Muscle layer of duodenum (tissue), 2 donors: Measurements from ENCODE around the gene TLR3.

Experiments used
- H3K27ac ChIP-seq: one replicate; pipeline ENCODE4 v1.7.0; 2013; ENCODE audit warnings: mild to moderate bottlenecking, low read length
- H3K27me3 ChIP-seq: one replicate; pipeline ENCODE4 v1.7.0; 2013; ENCODE audit warnings: low read depth, mild to moderate bottlenecking, control low read depth, low read length
- H3K36me3 ChIP-seq, 2 donors: one replicate each; pipeline ENCODE4 v1.7.0; 2013; ENCODE audit warnings: low read length in 2 of 2, control low read depth in 1 of 2, mild to moderate bottlenecking in 1 of 2; ENCODE audit not compliant: insufficient read depth in 2 of 2, control insufficient read depth in 1 of 2
- H3K4me1 ChIP-seq, 2 donors: one replicate each; pipeline ENCODE4 v1.7.0; 2013; ENCODE audit warnings: low read length in 2 of 2, mild to moderate bottlenecking in 2 of 2, control low read depth in 1 of 2, moderate library complexity in 1 of 2; ENCODE audit not compliant: insufficient read depth in 2 of 2, control insufficient read depth in 1 of 2
- H3K4me3 ChIP-seq, 2 donors: one replicate each; pipeline ENCODE4 v1.7.0; 2013; ENCODE audit warnings: low read length in 2 of 2, low read depth in 1 of 2, mild to moderate bottlenecking in 1 of 2
- H3K9me3 ChIP-seq, 2 donors: one replicate each; pipeline ENCODE4 v1.7.0; 2013; ENCODE audit warnings: low read length in 2 of 2, control low read depth in 1 of 2, mild to moderate bottlenecking in 1 of 2; ENCODE audit not compliant: control insufficient read depth in 1 of 2
- donor health status: healthy.

Gene TLR3

DNA sequence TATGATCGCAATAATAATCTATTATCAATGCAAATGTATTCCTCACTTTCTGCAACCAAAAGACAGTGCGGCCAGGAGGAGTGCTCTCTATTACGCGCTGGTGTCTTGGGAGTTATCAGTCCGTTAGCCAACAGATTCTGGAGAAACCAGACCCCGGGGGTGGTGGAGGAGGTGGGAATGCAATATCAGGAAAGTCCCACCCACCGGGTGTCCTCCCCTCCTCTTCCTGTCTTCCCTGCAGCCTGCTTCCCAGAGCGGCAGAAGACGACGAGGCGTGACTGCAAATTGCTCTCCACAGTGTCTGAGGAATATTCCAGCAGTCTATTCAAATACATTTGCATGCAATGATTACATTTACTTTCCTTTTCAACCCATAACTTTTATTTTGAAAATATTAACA lies 17.9 kb upstream of the TLR3 start:
- no peaks in the 10 kb centered on the region for H3K9me3 ChIP-seq
- H3K4me1 ChIP-seq = no peaks in the 10 kb centered on the region
- H3K4me3 ChIP-seq = no peak overlapping the region
- H3K27me3 ChIP-seq = no peaks in the 10 kb centered on the region
- no peaks in the 10 kb centered on the region for H3K36me3 ChIP-seq
- no peak overlapping the region for H3K27ac ChIP-seq

DNA sequence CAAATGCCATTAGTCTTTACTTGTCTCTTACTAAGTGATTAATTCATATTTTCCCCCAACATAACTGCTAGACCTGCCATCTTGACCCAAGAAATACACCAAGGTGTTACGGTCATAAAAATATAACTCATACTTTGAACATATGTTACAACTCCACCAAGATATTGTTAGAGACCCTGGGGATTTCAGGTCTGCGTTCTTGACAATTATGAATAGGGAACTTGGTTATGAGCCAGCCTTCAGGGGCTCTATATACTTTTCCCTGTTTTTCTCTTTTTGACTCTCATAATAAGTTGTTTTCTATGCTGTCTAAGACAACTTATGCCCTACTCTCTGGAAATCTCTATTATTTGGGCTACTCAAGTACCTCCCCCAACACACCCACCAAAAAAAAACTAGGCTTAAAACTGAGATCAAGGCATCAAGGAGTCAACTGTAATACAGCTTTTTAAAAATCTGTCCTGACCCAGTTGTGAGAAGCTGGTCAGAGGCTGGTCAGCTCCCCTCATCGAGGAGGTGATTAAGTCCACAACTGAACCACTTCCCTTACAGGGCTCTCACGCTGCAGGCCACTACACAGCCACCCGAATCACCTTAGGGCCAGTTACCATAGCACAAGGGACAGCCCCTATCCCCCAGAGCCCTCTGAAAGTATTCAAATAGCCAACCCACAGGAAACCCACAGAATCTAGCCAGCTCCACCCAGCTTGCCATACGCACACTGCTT lies 10.5 kb upstream of the TLR3 start:
- no peaks in the 10 kb centered on the region for H3K36me3 ChIP-seq
- H3K27me3 ChIP-seq = no peaks in the 10 kb centered on the region
- no peaks in the 10 kb centered on the region for H3K4me1 ChIP-seq
- no peak overlapping the region for H3K4me3 ChIP-seq
- no peak overlapping the region for H3K27ac ChIP-seq
- no peaks in the 10 kb centered on the region for H3K9me3 ChIP-seq

DNA sequence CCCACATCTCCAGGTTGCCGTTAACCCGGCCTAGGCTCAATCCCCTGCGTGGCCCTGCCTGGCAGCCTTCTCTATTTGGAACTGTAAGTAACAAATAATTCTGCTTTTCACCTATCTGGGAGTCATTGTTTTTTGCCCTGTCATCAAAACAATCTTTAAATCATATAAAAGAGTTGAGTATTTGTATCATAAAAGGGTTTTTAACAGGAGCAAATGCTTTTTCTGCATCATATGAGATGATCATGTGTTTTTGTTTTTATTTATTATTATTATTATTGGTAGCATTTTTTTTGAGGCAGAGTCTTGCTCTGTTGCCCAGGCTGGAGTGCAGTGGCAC lies 10.0 kb upstream of the TLR3 start:
- Histone ChIP-seq H3K9me3 (no peaks in the 10 kb centered on the region), H3K4me1 (no peaks in the 10 kb centered on the region), H3K36me3 (no peaks in the 10 kb centered on the region), H3K27me3 (no peaks in the 10 kb centered on the region), H3K4me3 (no peak overlapping the region), H3K27ac (no peak overlapping the region)

DNA sequence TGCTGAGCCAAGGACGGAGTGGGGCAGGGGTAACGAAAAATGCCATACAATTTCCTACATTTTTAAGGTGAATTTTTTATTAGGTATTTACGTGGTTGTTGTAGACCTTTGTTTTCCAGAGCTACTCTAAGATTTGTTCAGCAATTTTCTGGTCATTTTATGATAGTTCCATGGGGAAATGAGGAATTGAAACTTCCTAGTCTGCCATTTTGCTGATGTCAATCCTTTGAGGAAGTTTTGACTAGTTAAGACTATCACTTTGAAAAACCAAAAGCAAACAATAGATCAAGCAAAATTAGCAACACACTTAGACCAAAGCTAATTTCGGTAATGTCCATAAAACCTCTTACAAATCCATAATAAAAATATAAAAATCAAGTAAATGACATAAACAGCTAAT lies 7.0 kb upstream of the TLR3 start:
- no peaks in the 10 kb centered on the region for H3K36me3 ChIP-seq
- H3K27me3 ChIP-seq = no peaks in the 10 kb centered on the region
- H3K9me3 ChIP-seq = no peaks in the 10 kb centered on the region
- no peak overlapping the region for H3K4me3 ChIP-seq
- H3K4me1 ChIP-seq = no peaks in the 10 kb centered on the region
- no peak overlapping the region for H3K27ac ChIP-seq

DNA sequence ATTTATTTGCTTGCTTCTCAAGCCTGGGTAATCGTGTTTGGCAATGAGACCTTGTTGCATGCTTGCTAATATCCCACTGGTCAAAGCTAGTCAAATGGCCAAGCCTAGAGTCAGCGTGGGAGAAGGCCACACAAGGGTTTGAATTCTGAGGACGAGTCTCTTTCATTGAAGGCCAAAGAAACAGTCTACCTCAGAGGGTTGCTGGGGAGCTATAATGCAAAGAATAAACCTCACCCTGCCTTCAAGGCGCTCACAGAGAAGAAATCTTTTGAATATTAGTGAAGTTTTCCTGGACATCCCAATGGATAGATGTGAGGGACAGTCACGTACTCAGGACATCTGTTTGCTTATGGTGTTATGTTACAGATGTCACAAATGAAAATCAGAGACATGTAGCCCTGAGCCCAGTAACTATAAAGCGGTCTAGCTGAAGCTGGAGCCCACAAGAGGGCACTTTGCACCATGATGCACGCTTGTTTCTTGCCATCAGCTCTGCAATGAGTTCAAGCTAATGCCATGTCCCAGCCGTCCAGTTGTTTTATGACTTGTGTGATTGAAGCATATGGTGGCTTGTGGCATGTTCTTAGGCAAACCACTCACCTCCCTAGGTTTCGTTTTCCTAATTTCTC lies 1.1 kb upstream of the TLR3 start:
- H3K27ac ChIP-seq = peak overlapping the region; percentile 72
- H3K9me3 ChIP-seq = no peaks in the 10 kb centered on the region
- H3K36me3 ChIP-seq = no peaks in the 10 kb centered on the region
- H3K27me3 ChIP-seq = no peaks in the 10 kb centered on the region
- H3K4me1 ChIP-seq = peaks cover 0 to 5% of the 10 kb centered on the region in 2 donors
- peak overlapping the region; percentile 85 to 88 for H3K4me3 ChIP-seq

DNA sequence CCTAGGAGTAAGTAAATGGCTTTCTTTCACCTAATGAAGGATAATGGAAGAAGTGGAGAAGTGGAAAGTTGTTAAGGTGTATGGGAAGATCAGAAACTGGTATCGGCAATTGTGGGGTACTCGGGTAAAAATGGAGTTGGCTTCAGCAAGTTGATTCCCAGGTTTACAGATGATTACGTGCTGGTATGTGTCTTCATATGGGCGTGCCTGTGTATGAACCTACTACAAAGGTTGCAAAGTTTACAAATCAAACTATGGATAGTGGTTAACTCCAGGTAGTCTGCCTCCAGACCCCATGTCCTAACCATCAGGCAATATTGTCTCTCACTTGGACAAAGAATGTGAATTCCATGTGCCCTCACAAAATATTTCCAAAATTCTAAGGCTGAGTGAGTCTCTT lies 773 bp downstream of the TLR3 start:
- Histone ChIP-seq H3K4me1 (peaks cover 0 to 5% of the 10 kb centered on the region in 2 donors), H3K36me3 (no peaks in the 10 kb centered on the region), H3K27me3 (no peaks in the 10 kb centered on the region), H3K27ac (no peak overlapping the region), H3K9me3 (no peaks in the 10 kb centered on the region), H3K4me3 (peak overlapping the region; percentile 85 to 88)

DNA sequence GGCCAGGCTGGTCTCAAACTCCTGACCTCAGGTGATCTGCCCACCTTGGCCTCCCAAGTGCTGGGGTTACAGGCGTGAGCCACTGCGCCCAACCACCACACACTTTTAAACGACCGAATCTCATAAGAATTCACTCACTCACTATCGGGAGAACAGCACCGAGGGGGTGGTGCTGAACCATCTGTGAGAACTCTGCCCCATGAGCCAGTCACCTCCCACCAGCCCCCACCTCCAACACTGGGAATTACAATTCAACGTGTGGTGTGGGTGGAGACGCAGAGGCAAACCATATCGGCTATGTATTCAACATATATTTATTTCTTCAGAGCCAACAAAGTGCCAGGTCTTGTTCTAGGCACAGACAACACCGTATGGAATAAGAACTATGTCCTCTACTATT lies 3.6 kb downstream of the TLR3 start:
- Histone ChIP-seq H3K4me3 (no peak overlapping the region), H3K36me3 (peaks cover 0 to 5% of the 10 kb centered on the region in 2 donors), H3K27ac (no peak overlapping the region), H3K27me3 (no peaks in the 10 kb centered on the region), H3K4me1 (peaks cover 0 to 5% of the 10 kb centered on the region in 2 donors), H3K9me3 (no peaks in the 10 kb centered on the region)

DNA sequence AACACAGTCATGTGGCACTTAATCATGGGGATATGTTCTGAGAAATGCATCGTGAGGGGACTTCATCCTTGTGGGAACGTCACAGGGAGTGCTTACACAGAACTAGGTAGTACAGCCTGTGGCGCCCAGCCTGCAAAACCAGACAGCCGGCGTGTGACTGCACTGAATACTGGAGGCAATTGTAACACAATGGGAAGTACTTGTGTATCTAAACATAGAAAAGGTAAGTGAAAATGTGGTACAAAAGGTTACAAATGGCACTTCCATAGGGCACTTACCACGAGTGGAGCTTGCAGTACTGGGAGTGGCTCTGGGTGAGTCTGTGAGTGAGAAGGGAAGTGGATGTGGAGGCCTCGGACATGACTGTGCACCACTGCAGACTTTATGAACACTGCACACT lies 5.2 kb downstream of the TLR3 start:
- H3K4me3 ChIP-seq = no peak overlapping the region
- H3K27ac ChIP-seq = no peak overlapping the region

DNA sequence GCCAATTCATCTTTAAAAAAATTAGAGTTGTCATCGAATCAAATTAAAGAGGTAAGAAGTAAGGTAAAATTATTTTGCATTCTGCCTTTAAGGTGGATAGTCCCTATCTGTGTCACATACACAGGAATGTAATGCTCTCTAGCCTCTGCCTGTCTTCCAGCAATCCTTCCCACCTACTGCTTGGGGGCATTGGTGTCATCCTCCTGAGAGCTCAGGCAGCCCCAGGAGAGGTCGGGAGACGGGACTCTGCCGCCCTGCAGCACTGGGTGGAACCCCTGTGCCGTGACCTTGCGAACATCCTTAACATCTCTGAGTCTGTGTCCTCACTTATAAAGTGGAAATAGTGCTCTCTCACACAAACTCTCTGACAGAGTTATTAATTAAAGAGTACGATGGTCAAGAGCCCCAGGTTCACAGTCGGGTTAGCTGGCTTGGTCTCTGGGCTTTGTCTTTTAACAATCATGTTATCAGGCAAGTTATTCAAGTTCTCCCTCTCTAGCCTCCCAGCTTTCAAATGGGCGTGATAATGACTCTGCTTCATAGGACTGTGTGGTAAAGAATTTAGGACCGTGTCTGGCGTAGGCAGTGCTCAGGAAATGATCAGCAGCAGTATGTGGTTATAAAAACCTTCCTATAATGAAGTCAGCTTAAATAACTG lies 10.2 kb downstream of the TLR3 start:
- no peaks in the 10 kb centered on the region for H3K4me1 ChIP-seq
- H3K27me3 ChIP-seq = no peaks in the 10 kb centered on the region
- no peaks in the 10 kb centered on the region for H3K9me3 ChIP-seq
- no peak overlapping the region for H3K4me3 ChIP-seq
- peaks cover 4 to 22% of the 10 kb centered on the region in 2 donors for H3K36me3 ChIP-seq
- H3K27ac ChIP-seq = no peak overlapping the region

More for the DNA sequence above, 5.2 kb downstream of the TLR3 start:
- no peaks in the 10 kb centered on the region for H3K4me1 ChIP-seq
- H3K27me3 ChIP-seq = no peaks in the 10 kb centered on the region
- no peaks in the 10 kb centered on the region for H3K9me3 ChIP-seq
- peaks cover 0 to 9% of the 10 kb centered on the region in 2 donors for H3K36me3 ChIP-seq

DNA sequence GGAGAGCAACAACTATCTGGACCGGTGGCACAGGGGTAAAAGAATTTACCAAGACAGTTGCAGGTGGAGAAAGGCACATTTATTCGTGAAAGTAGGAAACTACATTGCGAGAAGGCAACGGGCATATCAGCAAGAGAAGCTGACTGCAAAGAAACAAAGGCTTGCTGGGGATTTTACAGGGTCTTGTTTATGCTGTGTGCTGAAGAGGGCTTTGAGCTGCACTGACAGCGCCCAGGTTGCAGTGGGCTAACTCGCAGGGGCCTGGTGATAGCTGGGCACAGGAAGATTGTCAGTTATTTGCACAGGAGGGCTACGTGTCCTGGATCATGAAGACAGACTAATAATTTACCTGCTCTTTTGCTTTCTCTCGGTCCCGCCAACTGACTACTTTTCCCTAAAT lies 10.7 kb downstream of the TLR3 start:
- Histone ChIP-seq H3K9me3 (no peaks in the 10 kb centered on the region), H3K36me3 (peaks cover 4 to 22% of the 10 kb centered on the region in 2 donors), H3K27ac (no peak overlapping the region), H3K4me1 (no peaks in the 10 kb centered on the region), H3K27me3 (no peaks in the 10 kb centered on the region), H3K4me3 (no peak overlapping the region)

DNA sequence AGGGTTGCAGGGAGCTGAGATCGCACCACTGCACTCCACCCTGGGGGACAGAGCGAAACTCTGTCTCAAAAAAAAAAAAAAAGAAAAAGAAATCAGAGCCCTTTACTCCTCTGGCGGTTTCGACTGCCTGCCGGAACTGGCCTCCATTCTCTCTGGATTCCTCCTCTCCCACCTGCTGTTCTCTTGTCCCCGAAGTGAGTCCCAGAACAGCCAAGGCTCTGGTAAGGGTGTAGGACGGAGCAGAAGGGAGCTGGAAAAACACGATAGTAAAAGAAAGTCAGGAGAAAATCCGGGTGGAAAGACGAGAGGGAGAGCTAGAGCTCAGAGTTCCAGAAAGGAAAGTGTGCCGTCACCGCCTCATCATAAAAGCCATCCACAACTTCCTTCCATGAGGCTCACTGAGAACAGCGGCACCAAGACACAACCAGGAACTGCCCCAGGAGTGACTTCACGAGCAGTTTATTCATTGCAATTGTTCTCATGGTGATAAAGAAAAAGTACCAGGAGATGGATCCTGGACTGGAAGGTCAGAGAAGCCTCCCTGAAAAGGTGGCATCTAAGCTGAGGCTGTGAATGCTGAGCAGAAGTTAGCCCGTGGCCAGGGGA lies 12.3 kb downstream of the TLR3 start:
- Histone ChIP-seq H3K4me3 (no peak overlapping the region), H3K9me3 (no peaks in the 10 kb centered on the region), H3K27me3 (no peaks in the 10 kb centered on the region), H3K27ac (no peak overlapping the region), H3K4me1 (no peaks in the 10 kb centered on the region), H3K36me3 (peaks cover 4 to 21% of the 10 kb centered on the region in 2 donors)
